Naive thymus-derived CD4-positive, alpha-beta T cell (primary cell): ENCODE measurements around the gene GTPBP6. TPM values are rescaled to one million over a fixed set of nuclear protein-coding genes. Genes with fewer than 3 reads are reported as not detected.
"Not testable (repeated sequence)": the region's sequence is repeated elsewhere in the genome, so short reads cannot be mapped to it uniquely, and the experiment has no call there.

ENCODE experiments used
- ATAC-seq: fragments of 150-1000 bp; cut with Tn5 transposase; 2 replicates; pipeline ENCODE4 v1.10.0; 2021; ENCODE audit warnings: mild to moderate bottlenecking, moderate library complexity
- CTCF ChIA-PET: fragments of 350-600 bp; sonication (Branson Sonifier 250); formaldehyde crosslinking; loops from one replicate; lab custom pipeline; 2021; ENCODE audit warnings: antibody characterized with exemption; lab: Charles Lee
- POLR2A ChIA-PET: fragments of 350-600 bp; sonication (Branson Sonifier 250); formaldehyde crosslinking; loops from one replicate; lab custom pipeline; 2021; ENCODE audit warnings: antibody characterized with exemption, inconsistent platforms; lab: Charles Lee
- DNase-seq, 9 donors: peaks; one replicate each; pipeline versions ENCODE4 v3.0.0 to v3.0.0-alpha.2; 2020 to 2022; ENCODE audit warnings: mixed read lengths in 1 of 9
- H3K27ac ChIP-seq: one replicate; pipeline ENCODE4 v1.7.0; 2013; ENCODE audit warnings: mild to moderate bottlenecking, low read depth, low read length, moderate library complexity
- H3K27me3 ChIP-seq, 2 donors: one replicate each; pipeline ENCODE4 v1.7.0; 2013; ENCODE audit warnings: low read length in 2 of 2, mild to moderate bottlenecking in 2 of 2, moderate library complexity in 2 of 2; ENCODE audit not compliant: control insufficient read depth in 2 of 2, insufficient read depth in 2 of 2
- H3K36me3 ChIP-seq, 3 experiments: 1 replicate in 2 of 3; 2 replicates in 1 of 3; pipeline ENCODE4 v1.7.0; 2013; ENCODE audit warnings: low read length in 3 of 3, mild to moderate bottlenecking in 3 of 3, moderate library complexity in 1 of 3; ENCODE audit not compliant: insufficient read depth in 3 of 3, control insufficient read depth in 2 of 3
- H3K4me1 ChIP-seq, 2 donors: one replicate each; pipeline ENCODE4 v1.7.0; 2013; ENCODE audit warnings: low read length in 2 of 2, mild to moderate bottlenecking in 2 of 2, moderate library complexity in 1 of 2; ENCODE audit not compliant: control insufficient read depth in 2 of 2, insufficient read depth in 2 of 2
- H3K4me3 ChIP-seq: 2 replicates; pipeline ENCODE4 v1.7.0; 2013; ENCODE audit warnings: mild to moderate bottlenecking, low read length
- H3K9me3 ChIP-seq, 3 experiments: 1 replicate in 2 of 3; 2 replicates in 1 of 3; pipeline ENCODE4 v1.7.0; 2013; ENCODE audit warnings: low read length in 3 of 3; ENCODE audit not compliant: control insufficient read depth in 2 of 3
- H3K27ac Mint-ChIP-seq, 9 donors: one replicate each; pipeline ENCODE4 v1.8.0; 2020 to 2022; ENCODE audit warnings: mixed read lengths in 9 of 9, mild to moderate bottlenecking in 8 of 9, moderate library complexity in 5 of 9, inconsistent platforms in 2 of 9
- H3K27me3 Mint-ChIP-seq, 5 donors: one replicate each; pipeline ENCODE4 v1.8.0; 2021 to 2022; ENCODE audit warnings: mixed read lengths in 5 of 5, mild to moderate bottlenecking in 1 of 5
- H3K36me3 Mint-ChIP-seq, 5 donors: one replicate each; pipeline ENCODE4 v1.8.0; 2020 to 2022; ENCODE audit warnings: mixed read lengths in 5 of 5, mild to moderate bottlenecking in 3 of 5, inconsistent platforms in 1 of 5
- H3K4me1 Mint-ChIP-seq, 7 donors: one replicate each; pipeline ENCODE4 v1.8.0; 2020 to 2022; ENCODE audit warnings: mixed read lengths in 7 of 7, mild to moderate bottlenecking in 3 of 7, inconsistent platforms in 1 of 7
- H3K4me3 Mint-ChIP-seq, 10 donors: one replicate each; pipeline ENCODE4 v1.8.0; 2020 to 2022; ENCODE audit warnings: mild to moderate bottlenecking in 10 of 10, mixed read lengths in 10 of 10, moderate library complexity in 6 of 10, inconsistent platforms in 2 of 10
- H3K9me3 Mint-ChIP-seq, 11 donors: one replicate each; pipeline ENCODE4 v1.8.0; 2020 to 2022; ENCODE audit warnings: mixed read lengths in 11 of 11, mild to moderate bottlenecking in 4 of 11, inconsistent platforms in 1 of 11, moderate library complexity in 1 of 11
- intact Hi-C, 2 donors: fragments of 100-400 bp; cut with micrococcal nuclease; formaldehyde crosslinking; loops; one replicate each; pipeline ENCODE4 v1.15.1; 2023
- polyA plus RNA-seq, 2 donors: library from polyadenylated mRNA; unstranded; fragments of 300-500 nt; fragmentation: Illumina TruSeq; gene quantifications; one replicate each; pipeline ENCODE4 v1.2.3, GENCODE V29; 2021
- total RNA-seq, 6 experiments: library from RNA in 5 of 6; stranded (reverse) in 5 of 6; gene quantifications; 1 replicate in 5 of 6; 2 replicates in 1 of 6; pipeline ENCODE4 v1.2.3 and lab custom pipeline; 2021 to 2026

GTPBP6 gene
- total and polyA plus RNA-seq, 7 experiments from 2014 or later: 38.9 to 95.2 (median 73.9) TPM

DNA sequence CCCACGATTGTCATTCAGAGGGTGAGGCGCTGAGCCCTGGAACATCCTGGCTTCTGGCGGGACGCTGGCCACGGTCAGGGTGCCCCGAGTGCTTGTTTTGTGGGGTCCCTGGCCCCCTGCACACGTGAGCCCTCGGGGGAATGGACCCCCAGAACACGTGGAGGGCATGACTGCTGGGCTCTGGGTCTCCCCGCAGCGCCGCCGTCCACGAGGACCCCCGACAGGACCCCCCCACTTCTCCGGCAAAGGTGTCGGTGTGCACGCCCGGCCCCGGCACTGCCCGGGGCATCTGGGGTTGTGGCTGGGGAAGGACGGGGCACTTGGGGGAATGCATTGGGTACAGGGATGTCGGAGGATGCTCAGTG, 13.9 kb upstream of the GTPBP6 start:
- no peaks in the 10 kb centered on the region for H3K9me3 Mint-ChIP-seq
- peaks cover 0 to 4% (median 0%) of the 10 kb centered on the region in 5 donors for H3K27me3 Mint-ChIP-seq
- peaks cover 0 to 35% (median 0%) of the 10 kb centered on the region in 3 experiments for H3K36me3 ChIP-seq
- intact Hi-C loops: no loop called here
- no peaks in the 10 kb centered on the region for H3K9me3 ChIP-seq
- ATAC-seq (no peak), DNase-seq (no peak)
- H3K27ac Mint-ChIP-seq: no peak overlapping the region
- no peak overlapping the region for H3K4me3 Mint-ChIP-seq
- peaks cover 0 to 11% of the 10 kb centered on the region in 2 donors for H3K4me1 ChIP-seq
- H3K4me3 ChIP-seq: no peak overlapping the region
- no peaks in the 10 kb centered on the region for H3K27me3 ChIP-seq
- ChIA-PET CTCF (no interaction called here), POLR2A (no interaction called here)
- H3K4me1 Mint-ChIP-seq: peaks cover 0 to 5% (median 0%) of the 10 kb centered on the region in 7 donors
- H3K36me3 Mint-ChIP-seq: peaks cover 0 to 18% (median 11%) of the 10 kb centered on the region in 5 donors
- no peak overlapping the region for H3K27ac ChIP-seq

DNA sequence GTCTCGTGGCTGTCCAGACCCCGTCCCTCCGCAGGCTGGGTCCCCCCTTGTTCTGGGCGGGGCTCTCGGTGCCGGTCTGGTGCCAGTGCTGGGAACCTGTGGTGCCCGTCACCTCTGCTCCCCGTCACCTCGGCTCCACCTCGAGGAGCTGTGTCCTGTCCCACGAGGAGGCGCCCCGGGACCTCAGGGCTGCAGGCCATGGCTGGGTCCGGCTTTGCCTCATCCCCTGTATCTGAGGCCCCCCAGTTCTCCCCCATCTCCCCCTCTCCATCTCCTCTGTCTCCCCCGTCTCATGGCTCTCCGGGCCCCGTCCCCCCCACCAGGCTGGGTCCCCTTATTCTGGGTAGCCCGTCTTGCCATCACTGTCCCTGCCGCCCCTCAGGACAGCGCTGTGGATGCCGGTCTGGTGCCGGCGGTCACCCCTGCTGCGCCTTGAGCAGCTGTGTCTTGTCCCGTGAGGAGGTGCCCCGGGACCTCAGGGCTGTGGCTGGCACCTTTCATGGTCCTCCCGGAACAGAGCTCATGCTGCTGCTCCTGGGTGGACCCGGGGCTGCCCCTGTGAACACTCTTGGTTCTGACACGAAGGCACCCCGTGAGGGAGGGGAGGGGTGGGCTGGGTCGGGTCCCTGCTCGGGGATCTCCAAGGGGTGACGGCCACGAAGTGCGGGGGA, 13.4 kb upstream of the GTPBP6 start:
- H3K27me3 ChIP-seq: no peaks in the 10 kb centered on the region
- Mint-ChIP-seq H3K9me3 (no peaks in the 10 kb centered on the region), H3K27ac (no peak overlapping the region), H3K4me1 (peaks cover 0 to 5% (median 0%) of the 10 kb centered on the region in 7 donors), H3K27me3 (peaks cover 0 to 4% (median 0%) of the 10 kb centered on the region in 5 donors), H3K36me3 (peaks cover 0 to 14% (median 7%) of the 10 kb centered on the region in 5 donors), H3K4me3 (peak overlapping the region in 6 of 10 donors; percentile 6 to 76 (median 55))
- H3K9me3 ChIP-seq: no peaks in the 10 kb centered on the region
- intact Hi-C loops: loop anchor here in 1 of 2 donors (2.0 kb wide), 1 partner anchor 55 kb away; the partner anchor contains the start of gene PPP2R3B
- ATAC-seq: no peak
- H3K4me1 ChIP-seq: peaks cover 0 to 11% of the 10 kb centered on the region in 2 donors
- no peak overlapping the region for H3K27ac ChIP-seq
- ChIA-PET CTCF (no interaction called here), POLR2A (no interaction called here)
- peaks cover 0 to 33% (median 0%) of the 10 kb centered on the region in 3 experiments for H3K36me3 ChIP-seq
- H3K4me3 ChIP-seq: peak overlapping the region; percentile 39
- DNase-seq: no peak

DNA sequence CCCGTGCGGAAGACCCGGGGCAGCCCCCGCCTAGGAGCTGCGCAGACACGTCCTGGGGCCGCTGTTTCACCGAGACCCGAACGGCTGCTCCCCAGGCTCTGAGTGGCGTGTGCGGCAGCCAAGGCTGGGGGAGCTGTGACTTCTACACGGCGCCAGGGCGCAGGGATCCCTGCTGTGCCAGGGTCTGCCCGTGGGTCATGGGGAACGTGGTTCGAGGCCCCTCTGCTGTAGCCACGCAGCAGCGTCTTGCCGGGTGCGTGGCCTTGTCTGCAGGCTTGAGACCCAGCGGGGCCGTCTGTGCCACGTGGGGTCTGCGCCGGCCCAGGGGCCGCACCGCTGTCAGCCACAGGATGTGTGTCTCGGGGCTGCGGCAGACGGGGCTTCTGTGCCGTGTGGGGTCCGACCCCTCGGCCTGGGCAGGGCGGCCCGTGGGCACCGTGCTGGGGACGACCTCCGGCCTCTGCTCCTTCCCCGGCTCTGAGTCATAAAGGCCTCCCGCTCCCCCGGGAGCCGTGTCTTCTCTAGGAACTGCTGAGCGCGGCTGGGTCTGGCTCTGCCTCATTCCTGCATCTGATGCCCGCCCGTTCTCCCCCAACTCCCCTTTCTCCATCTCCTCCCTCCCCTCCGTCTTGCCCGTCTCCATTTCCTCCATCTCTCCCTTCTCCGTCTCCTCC, 12.7 kb upstream of the GTPBP6 start:
- intact Hi-C loops: loop anchor here in 1 of 2 donors (2.0 kb wide), 1 partner anchor 56 kb away; the partner anchor contains the start of gene PPP2R3B
- Histone ChIP-seq H3K27ac (no peak overlapping the region), H3K4me3 (peak overlapping the region; percentile 39), H3K36me3 (peaks cover 0 to 30% (median 0%) of the 10 kb centered on the region in 3 experiments), H3K9me3 (no peaks in the 10 kb centered on the region), H3K27me3 (no peaks in the 10 kb centered on the region), H3K4me1 (peaks cover 0 to 11% of the 10 kb centered on the region in 2 donors)
- H3K36me3 Mint-ChIP-seq: peaks cover 0 to 8% (median 3%) of the 10 kb centered on the region in 5 donors
- H3K9me3 Mint-ChIP-seq: no peaks in the 10 kb centered on the region
- ChIA-PET CTCF (no interaction called here), POLR2A (no interaction called here)
- H3K4me1 Mint-ChIP-seq: peaks cover 0 to 5% (median 0%) of the 10 kb centered on the region in 7 donors
- H3K27me3 Mint-ChIP-seq: peaks cover 0 to 4% (median 0%) of the 10 kb centered on the region in 5 donors
- DNase-seq (peak in 3 of 9 donors; percentile 5 to 32 (median 20)), ATAC-seq (peak; percentile 63)
- H3K27ac Mint-ChIP-seq: no peak overlapping the region
- peak overlapping the region in 6 of 10 donors; percentile 6 to 76 (median 55) for H3K4me3 Mint-ChIP-seq

DNA sequence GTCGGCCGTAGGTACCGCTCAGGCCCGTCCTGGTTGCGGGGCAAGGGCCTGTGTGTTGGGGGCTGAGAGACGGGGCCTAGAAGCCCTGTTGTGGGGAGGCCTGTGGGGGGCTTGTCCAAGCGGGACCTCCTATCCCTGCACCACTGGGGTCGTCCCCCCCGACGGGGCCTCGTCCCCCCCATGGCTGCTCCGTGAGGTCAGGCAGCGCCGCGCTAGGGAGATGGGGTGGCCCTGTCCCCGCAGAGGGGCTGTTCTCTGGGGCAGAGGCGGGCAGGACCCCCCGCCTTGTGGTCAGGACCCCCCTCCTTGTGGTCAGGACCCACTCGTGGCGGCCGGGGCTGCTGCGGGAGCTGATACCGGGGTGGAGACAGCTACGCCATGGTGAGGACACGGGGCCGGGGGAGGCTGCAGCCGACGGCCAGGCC, 12.1 kb upstream of the GTPBP6 start:
- Mint-ChIP-seq H3K27me3 (peaks cover 0 to 4% (median 0%) of the 10 kb centered on the region in 5 donors), H3K27ac (no peak overlapping the region), H3K9me3 (no peaks in the 10 kb centered on the region), H3K4me3 (peak overlapping the region in 2 of 10 donors; percentile 19 to 76), H3K4me1 (peaks cover 0 to 5% (median 0%) of the 10 kb centered on the region in 7 donors), H3K36me3 (peaks cover 0 to 5% (median 0%) of the 10 kb centered on the region in 5 donors)
- intact Hi-C loops: loop anchor here in 1 of 2 donors (2.0 kb wide), 1 partner anchor 56 kb away; the partner anchor contains the start of gene PPP2R3B
- Histone ChIP-seq H3K27me3 (no peaks in the 10 kb centered on the region), H3K9me3 (no peaks in the 10 kb centered on the region), H3K27ac (no peak overlapping the region), H3K4me1 (peaks cover 0 to 11% of the 10 kb centered on the region in 2 donors), H3K36me3 (peaks cover 0 to 24% (median 0%) of the 10 kb centered on the region in 3 experiments), H3K4me3 (peak overlapping the region; percentile 39)
- ChIA-PET POLR2A (no interaction called here), CTCF (no interaction called here)
- ATAC-seq: peak; percentile 28
- peak in 1 of 9 donors; percentile 6 for DNase-seq

DNA sequence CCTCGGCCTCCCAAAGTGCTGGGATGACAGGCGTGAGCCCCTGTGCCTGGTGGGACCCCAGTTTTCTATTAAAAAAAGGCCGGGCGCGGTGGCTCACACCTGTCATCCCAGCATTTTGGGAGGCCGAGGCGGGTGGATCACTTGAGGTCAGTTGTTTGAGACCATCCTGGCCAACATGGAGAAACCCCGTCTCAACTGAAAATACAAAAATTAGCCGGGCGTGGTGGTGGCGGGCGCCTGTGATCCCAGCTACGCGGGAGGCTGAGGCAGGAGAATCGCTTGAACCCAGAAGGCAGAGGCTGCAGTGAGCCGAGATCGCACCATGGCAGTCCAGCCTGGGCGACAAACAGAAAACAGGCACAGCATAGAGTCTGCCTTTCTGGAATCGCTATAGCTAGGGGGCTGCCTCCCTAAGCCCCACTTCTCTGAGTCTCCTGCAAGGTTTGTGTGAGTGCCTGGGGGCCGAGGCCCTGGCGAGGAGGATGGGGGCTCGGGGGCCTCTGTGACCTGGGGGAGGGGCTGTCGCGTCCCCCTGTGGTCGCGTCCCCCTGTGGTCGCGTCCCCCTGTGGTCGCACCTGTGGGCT, 11.6 kb upstream of the GTPBP6 start:
- H3K27me3 Mint-ChIP-seq, H3K36me3 Mint-ChIP-seq, H3K4me3 ChIP-seq, POLR2A ChIA-PET, CTCF ChIA-PET, H3K4me1 Mint-ChIP-seq, ATAC-seq, H3K27ac Mint-ChIP-seq, H3K27ac ChIP-seq, H3K9me3 ChIP-seq, H3K9me3 Mint-ChIP-seq, H3K27me3 ChIP-seq: not testable (repeated sequence)
- peaks cover 0 to 11% of the 10 kb centered on the region in 2 donors for H3K4me1 ChIP-seq
- H3K36me3 ChIP-seq: peaks cover 0 to 21% (median 0%) of the 10 kb centered on the region in 3 experiments
- intact Hi-C loops: loop anchor here in 1 of 2 donors (2.0 kb wide), 1 partner anchor 57 kb away; the partner anchor contains the start of gene PPP2R3B
- peak overlapping the region in 1 of 10 donors; percentile 76 for H3K4me3 Mint-ChIP-seq
- DNase-seq: peak in 1 of 9 donors; percentile 5

DNA sequence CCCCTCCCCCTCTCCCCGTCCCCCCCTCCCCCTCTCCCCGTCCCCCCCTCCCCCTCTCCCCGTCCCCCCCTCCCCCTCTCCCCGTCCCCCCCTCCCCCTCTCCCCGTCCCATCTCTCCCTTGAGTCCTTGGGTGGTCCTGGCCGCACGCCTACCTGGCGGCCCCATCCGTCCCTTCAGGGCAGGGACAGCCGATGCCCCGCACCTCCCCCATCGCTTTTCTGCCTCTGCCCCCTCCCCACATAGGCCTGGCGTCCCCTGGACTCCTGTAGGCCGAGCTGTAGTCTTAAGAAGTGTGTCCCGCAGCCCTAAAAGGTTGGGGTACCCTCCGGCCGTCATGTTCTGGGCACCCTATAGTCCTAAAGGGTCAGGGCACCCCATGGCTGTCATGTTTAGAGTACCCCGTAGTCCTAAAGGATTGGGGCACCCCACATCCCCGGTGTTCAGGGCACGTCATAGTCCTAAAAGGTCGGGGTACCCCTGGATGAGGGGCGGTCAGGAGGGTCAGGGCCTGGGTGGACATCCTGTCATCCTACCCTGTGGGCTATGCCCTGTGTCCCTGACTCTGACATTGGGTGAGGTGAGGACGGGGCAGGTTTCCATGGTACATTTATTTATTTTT, 10.8 kb upstream of the GTPBP6 start:
- no peak overlapping the region for H3K27ac Mint-ChIP-seq
- CTCF ChIA-PET: no interaction called here

More for the DNA sequence above, 10.8 kb upstream of the GTPBP6 start:
- Mint-ChIP-seq H3K4me1 (peaks cover 0 to 11% (median 4%) of the 10 kb centered on the region in 7 donors), H3K9me3 (no peaks in the 10 kb centered on the region), H3K4me3 (no peak overlapping the region), H3K36me3 (no peaks in the 10 kb centered on the region), H3K27me3 (peaks cover 0 to 4% (median 0%) of the 10 kb centered on the region in 5 donors)
- H3K4me3 ChIP-seq: no peak overlapping the region
- H3K4me1 ChIP-seq: peaks cover 0 to 19% of the 10 kb centered on the region in 2 donors
- H3K27me3 ChIP-seq: no peaks in the 10 kb centered on the region
- POLR2A ChIA-PET: no interaction called here
- H3K27ac ChIP-seq: no peak overlapping the region
- DNase-seq: peak in 1 of 9 donors; percentile 5
- no peak for ATAC-seq
- H3K9me3 ChIP-seq: no peaks in the 10 kb centered on the region
- H3K36me3 ChIP-seq: peaks cover 0 to 15% (median 0%) of the 10 kb centered on the region in 3 experiments
- intact Hi-C loops: no loop called here
